Uterus (tissue), 2 donors: ENCODE data around the gene CCR4.

ENCODE experiments used
- POLR2A ChIP-seq, 2 donors: fragments of 450-650 bp; IDR thresholded peaks; one replicate each; pipeline ENCODE4 v1.6.1; 2016; ENCODE audit warnings: antibody characterized with exemption in 2 of 2, mild to moderate bottlenecking in 1 of 2, moderate library complexity in 1 of 2
- TF ChIP-seq, protein P1 (sequence below), 4 experiments: fragments of 200-600 bp in 2 of 4; fragments of 450-650 bp in 2 of 4; sonication (generic) in 2 of 4; IDR thresholded peaks; one replicate each; pipeline ENCODE4 v1.5.1; 2016 to 2019; ENCODE audit warnings: antibody characterized with exemption in 4 of 4, mild to moderate bottlenecking in 2 of 4, moderate library complexity in 1 of 4

DNA sequence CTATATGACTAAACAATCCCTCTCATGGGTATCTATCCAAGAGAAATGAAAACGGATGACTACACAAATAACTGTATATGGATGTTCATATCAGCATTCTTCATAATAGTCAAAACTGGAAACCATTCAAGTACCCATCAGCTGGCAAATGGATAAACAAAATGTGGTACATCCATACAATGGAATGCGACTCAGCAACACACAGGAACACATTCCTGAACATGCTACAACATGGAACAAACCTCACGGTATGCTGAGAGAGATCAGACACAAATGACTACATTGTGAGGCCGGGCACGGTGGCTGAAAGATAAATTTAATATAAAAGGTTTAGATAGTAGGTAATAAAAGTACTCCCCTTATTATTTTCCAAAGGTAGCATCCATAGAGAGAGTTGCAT, 42.6 kb downstream of the CCR4 start:
- TF ChIP-seq, protein P1, sequence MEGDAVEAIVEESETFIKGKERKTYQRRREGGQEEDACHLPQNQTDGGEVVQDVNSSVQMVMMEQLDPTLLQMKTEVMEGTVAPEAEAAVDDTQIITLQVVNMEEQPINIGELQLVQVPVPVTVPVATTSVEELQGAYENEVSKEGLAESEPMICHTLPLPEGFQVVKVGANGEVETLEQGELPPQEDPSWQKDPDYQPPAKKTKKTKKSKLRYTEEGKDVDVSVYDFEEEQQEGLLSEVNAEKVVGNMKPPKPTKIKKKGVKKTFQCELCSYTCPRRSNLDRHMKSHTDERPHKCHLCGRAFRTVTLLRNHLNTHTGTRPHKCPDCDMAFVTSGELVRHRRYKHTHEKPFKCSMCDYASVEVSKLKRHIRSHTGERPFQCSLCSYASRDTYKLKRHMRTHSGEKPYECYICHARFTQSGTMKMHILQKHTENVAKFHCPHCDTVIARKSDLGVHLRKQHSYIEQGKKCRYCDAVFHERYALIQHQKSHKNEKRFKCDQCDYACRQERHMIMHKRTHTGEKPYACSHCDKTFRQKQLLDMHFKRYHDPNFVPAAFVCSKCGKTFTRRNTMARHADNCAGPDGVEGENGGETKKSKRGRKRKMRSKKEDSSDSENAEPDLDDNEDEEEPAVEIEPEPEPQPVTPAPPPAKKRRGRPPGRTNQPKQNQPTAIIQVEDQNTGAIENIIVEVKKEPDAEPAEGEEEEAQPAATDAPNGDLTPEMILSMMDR (IDR thresholded peaks at IDR 0.05), result no peak
- no peak for TF ChIP-seq POLR2A (IDR thresholded peaks at IDR 0.05)
